D341Med (cell line): ENCODE results near the gene TIMM13.
A peak's percentile ranks its signal among the peaks of the same experiment; 100 is the strongest.
"Not testable (repeated sequence)": the region's sequence is repeated elsewhere in the genome, so short reads cannot be mapped to it uniquely, and the experiment has no call there.

Source experiments
- DNase-seq: peaks from one replicate; pipeline ENCODE4 v3.0.0; 2012; ENCODE audit warnings: low spot score

Gene TIMM13

DNA sequence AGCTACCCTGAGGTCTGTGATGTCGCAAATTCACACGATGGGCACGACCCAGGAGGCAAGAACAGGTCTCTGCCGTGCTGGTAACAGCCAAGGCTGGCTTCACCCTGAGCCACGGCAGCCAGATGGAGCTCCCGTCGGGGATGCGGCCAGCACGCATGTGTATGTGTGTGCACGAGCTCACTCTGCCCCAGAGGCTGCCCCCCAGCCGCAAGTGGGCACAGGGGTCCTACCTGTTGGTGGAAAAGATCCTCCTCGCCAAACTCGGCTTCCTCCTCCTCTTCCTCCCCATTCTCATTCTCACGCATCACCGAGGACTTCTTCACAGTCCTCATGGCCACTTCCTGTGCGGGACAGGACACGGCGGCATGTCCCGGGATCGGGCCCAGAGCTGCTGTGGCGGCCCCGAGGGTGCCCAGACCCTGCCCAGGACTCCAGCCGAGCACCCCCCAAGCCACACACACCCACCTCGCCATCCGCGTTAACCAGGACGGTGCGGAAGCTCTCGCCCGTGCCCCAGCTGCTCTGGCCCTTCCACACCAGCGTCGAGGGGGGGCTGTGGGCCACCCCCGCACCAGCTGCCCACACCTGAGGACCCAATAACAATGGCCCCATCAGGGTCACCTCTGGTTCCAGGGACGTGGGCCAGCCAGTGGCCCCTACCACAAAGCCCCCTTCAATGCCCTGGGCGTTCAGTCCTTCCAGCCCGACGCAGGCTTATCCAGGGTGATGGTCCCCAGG is 4.1 kb upstream of the TIMM13 start:
- no peak for DNase-seq

GRCh38 chr19:2429917-2430535 is 2.6 kb upstream of the TIMM13 start:
- no peak for DNase-seq

GRCh38 chr19:2428756-2429711 is 1.6 kb upstream of the TIMM13 start:
- DNase-seq = no peak

- no peak for DNase-seq
Observed at GRCh38 chr19:2428321-2428690, 920 bp upstream of the TIMM13 start.

GRCh38 chr19:2426611-2427428 is 566 bp downstream of the TIMM13 start:
- peak; percentile 79 for DNase-seq

DNA sequence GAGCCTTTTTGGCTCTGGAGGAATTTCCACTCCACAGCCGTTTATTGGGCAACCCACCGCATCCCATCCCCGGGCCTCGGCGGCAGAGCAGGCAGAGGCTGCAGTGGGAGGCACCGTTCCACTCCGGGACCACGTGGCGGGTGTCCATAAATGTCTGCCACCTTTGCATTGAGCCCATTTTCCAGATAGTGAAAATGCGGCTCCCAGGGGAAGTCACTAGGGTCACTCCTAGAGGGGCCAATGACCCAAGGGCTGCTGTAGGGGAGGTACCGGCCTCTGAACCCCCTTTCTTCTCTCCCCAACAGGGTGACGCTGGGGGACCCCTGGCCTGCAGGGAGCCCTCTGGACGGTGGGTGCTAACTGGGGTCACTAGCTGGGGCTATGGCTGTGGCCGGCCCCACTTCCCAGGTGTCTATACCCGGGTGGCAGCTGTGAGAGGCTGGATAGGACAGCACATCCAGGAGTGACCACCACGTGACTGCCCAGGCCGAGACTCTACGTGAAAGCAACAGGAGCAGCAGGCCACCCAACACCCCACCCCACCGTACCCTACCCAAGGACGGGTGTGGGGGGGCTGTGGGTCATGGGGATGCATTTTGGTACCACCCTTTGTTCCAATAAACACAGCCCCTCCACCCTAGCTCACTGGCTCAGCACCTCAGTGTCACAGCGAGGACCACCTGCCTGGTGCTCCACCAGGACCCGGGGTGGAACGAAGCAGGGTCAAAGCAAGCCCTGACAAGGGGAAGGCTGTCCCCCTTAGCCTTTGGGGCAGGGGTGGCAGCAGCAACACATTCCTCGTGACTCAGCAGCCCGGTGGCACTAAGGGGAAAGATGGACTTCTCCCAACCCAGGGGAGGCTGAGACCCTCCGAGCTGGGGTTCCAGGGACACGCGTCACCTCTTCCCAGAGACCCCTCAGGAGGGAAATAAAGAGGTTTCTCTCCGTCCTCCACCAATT is 1.5 kb downstream of the TIMM13 start:
- DNase-seq = no peak

DNA sequence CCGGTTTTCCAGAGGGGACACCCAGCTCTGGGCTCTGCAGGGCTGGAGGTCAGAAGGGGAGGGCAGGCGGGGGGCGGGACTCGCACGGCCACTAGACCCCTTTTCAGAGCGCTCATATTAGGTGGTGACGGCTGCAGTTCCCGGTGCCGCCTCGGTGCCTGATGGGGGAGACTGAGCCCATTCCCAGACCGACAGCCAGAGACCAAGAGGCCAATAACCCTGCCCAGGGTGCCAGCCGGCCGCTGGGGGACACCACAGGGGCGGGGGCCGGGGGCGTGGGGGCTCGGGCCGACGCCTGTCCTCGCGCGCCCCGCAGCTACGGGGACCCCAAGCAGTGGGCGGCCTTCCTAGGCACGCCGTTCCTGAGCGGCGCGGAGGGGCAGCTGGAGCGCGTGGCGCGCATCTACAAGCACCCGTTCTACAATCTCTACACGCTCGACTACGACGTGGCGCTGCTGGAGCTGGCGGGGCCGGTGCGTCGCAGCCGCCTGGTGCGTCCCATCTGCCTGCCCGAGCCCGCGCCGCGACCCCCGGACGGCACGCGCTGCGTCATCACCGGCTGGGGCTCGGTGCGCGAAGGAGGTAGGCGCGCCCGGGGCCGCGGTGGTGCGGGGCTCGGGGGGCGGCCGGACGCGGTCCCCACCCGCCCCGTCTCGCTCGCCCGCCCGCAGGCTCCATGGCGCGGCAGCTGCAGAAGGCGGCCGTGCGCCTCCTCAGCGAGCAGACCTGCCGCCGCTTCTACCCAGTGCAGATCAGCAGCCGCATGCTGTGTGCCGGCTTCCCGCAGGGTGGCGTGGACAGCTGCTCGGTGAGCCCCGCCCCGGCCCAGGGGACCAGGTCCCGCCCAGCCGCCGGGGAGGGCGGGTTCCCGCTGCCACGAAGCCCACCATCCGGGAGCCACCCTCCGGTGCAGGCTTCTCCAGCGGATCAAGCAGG is 2.4 kb downstream of the TIMM13 start:
- DNase-seq = peak; percentile 92

DNA sequence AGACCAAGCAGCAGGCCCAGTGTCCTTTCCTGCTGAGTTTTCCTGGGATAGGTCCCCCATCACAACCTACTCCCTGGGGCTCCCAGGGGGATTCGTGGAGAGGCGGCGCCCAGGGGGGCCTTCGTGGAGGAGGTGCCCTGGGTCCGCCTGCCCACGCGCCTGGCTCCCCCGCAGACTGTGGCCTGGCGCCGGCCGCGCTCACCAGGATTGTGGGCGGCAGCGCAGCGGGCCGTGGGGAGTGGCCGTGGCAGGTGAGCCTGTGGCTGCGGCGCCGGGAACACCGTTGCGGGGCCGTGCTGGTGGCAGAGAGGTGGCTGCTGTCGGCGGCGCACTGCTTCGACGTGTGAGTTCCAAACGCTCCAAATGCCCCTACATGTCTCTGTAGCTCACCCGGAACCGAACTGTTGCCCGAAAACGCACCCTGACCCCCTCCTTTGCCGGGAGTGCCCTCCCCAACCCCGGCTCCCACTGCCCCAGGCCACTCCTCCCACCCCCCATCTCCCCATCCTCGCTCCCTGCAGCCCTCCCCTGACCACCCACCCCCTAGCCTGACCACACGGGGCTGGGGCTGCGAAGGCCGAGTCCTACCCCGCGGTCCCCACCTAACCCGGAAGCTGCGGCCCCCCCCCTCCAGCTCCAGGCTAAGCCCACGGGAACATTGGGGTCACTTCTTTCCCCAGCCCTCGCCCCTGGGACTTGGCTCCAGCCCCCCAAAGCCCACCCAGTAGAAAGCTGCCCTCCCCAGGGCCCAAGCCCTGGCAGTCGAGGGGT is 3.3 kb downstream of the TIMM13 start:
- DNase-seq = no peak

DNA sequence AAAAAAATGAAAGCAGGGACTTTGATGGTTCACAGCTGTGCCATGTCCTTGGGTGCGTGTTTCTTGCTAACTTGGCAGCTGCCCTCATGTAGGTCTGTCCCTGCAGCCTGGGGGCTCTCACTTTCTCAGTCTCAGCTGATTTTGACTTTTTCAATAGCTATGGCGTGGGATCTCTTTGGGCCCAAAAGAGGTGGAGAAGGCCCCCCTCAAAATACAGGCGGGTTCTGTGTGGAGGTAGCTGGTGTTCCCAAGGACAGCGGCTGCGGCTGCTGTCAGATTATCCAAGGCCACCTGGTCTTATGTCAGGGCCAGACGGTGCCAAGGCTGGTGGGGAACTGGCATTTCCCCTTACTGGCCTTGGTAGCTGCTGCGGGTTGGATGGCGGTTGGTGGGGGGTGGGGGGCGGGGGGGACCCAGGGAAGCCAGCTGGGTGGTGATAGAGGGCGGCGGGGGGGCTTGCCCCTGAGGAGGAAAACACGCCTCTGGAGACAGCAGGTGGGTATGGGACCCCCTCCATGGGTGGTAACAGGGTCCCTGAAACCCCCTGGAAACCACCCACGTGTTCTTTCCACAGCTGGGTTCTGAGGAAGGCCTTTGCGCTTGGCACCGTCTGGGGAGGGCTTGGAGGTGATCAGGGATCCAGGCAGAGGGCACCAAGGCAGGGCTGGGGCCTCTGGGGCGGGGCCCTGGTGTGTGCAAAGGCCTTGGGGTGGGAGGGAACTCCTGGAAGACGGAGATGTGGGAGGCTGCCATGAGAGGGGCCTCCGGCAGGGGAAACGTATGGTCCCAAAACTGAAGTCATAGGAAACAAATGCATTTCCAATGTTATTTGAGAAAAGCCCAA is 4.1 kb downstream of the TIMM13 start:
- DNase-seq = no peak

GRCh38 chr19:2421581-2422306 is 5.6 kb downstream of the TIMM13 start:
- DNase-seq = no peak

DNA sequence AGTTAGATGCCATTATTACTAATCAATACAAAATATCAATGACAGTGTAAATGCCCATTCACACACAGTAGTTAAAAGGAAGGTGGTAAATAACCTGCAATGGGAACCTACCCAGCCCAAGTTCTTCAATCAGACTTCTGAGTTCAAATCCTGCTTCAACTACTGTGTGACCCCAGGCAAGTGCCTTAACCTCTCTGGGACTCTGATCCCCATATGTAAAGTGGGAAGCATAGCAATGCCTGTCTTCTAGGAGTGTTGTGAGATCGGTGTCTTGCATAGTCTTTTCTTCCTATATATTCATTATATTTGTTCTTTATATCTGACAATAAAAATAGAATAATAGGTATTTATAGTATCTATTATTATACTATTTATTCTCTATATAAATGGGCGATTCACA is 6.9 kb downstream of the TIMM13 start:
- no peak for DNase-seq

GRCh38 chr19:2419754-2420153 is 7.6 kb downstream of the TIMM13 start:
- no peak for DNase-seq

DNA sequence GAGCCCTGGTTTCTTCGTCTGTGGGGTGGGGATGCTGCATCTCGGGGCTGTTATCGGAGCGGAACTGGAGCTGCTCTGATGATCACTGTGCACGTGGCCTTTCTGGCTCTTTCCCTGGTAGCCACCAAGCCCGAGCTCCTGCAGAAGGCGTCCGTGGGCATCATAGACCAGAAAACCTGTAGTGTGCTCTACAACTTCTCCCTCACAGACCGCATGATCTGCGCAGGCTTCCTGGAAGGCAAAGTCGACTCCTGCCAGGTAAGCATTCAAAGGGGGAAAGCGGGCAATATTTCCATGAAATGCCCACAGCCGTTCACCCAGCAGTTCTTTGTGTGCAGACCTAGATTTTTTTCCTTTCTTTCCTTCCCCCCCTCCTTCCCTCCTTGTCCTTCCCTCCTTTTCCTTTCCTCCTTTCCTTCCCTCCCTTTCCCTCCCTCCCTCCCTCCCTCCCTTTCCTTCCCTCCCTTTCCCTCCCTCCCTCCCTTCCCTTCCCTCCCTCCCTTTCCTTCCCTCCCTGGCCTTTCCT is 9.4 kb downstream of the TIMM13 start:
- peak; percentile 30 for DNase-seq

DNA sequence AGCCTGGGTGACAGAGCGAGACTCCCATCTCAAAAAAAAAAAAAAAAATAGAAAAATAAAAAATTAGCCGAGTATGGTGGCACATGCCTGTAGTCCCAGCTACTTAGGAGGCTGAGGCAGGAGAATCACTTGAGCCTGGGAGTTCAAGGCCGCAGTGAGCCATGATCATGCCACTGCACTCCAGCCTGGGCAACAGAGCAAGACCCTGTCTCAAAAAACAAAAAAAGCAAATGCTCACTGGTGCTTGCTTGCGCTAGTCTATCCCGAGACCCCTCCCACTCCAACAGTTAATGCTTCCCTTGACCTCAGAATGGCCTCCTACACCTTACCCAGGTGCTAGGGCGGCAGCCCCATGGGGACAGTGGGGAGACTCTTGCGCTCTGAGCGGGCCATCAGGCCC is 9.9 kb downstream of the TIMM13 start:
- not testable (repeated sequence) for DNase-seq

- DNase-seq = peak; percentile 31
Observed at GRCh38 chr19:2416321-2417097, 10.9 kb downstream of the TIMM13 start.

- DNase-seq = no peak
Observed at GRCh38 chr19:2415973-2416319, 11.4 kb downstream of the TIMM13 start.
